ENCODE data around the gene KRTAP5-9. TPM values are rescaled to one million over a fixed set of nuclear protein-coding genes. Genes with fewer than 3 reads are reported as not detected.
"Not testable (repeated sequence)": the region's sequence is repeated elsewhere in the genome, so short reads cannot be mapped to it uniquely, and the experiment has no call there.

The KRTAP5-9 gene
- total RNA-seq, 1 experiment from 2014 or later: not detected

GRCh38 chr11:71579513-71579912, 31.3 kb downstream of the KRTAP5-9 start:
- H3K4me2 ChIP-seq (ENCODE audit: low read depth, low read length, poor library complexity, severe bottlenecking); H3K27me3 ChIP-seq (ENCODE audit: low read length); H3K27ac ChIP-seq (ENCODE audit: low read length); H3K9ac ChIP-seq (ENCODE audit: low read length); DNase-seq; H2AFZ ChIP-seq (ENCODE audit: low read length); H3K36me3 ChIP-seq (ENCODE audit: insufficient read depth, low read length); H3K4me3 ChIP-seq (ENCODE audit: low read length); H4K20me1 ChIP-seq (ENCODE audit: insufficient read depth, low read depth, low read length); H3K9me2 ChIP-seq (replicated peaks; ENCODE audit: insufficient read depth, low read length); H3K9me3 ChIP-seq (ENCODE audit: low read length); H3K79me2 ChIP-seq (ENCODE audit: low read length): not testable (repeated sequence)
- H3K4me1 ChIP-seq (ENCODE audit: low read length): peaks cover 10% of the 10 kb centered on the region

GRCh38 chr11:71580057-71581003, 32.1 kb downstream of the KRTAP5-9 start:
- Histone ChIP-seq H3K4me1 (ENCODE audit: low read length) (peaks cover 6% of the 10 kb centered on the region), H3K9ac (ENCODE audit: low read length) (no peak overlapping the region), H2AFZ (ENCODE audit: low read length) (no peak overlapping the region), H3K4me3 (ENCODE audit: low read length) (no peak overlapping the region), H3K36me3 (ENCODE audit: insufficient read depth, low read length) (no peaks in the 10 kb centered on the region), H3K9me3 (ENCODE audit: low read length) (no peaks in the 10 kb centered on the region), H4K20me1 (ENCODE audit: insufficient read depth, low read depth, low read length) (no peaks in the 10 kb centered on the region), H3K27ac (ENCODE audit: low read length) (no peak overlapping the region), H3K9me2 (replicated peaks; ENCODE audit: insufficient read depth, low read length) (no peaks in the 10 kb centered on the region), H3K79me2 (ENCODE audit: low read length) (no peaks in the 10 kb centered on the region), H3K4me2 (ENCODE audit: low read depth, low read length, poor library complexity, severe bottlenecking) (no peak overlapping the region), H3K27me3 (ENCODE audit: low read length) (no peaks in the 10 kb centered on the region)
- DNase-seq: peak; percentile 75

- no peaks in the 10 kb centered on the region for H3K9me3 ChIP-seq (ENCODE audit: low read length)
- H3K9me2 ChIP-seq (replicated peaks; ENCODE audit: insufficient read depth, low read length): no peaks in the 10 kb centered on the region
- no peak overlapping the region for H3K27ac ChIP-seq (ENCODE audit: low read length)
- H3K9ac ChIP-seq (ENCODE audit: low read length): no peak overlapping the region
- no peaks in the 10 kb centered on the region for H4K20me1 ChIP-seq (ENCODE audit: insufficient read depth, low read depth, low read length)
- no peak for DNase-seq
- no peak overlapping the region for H2AFZ ChIP-seq (ENCODE audit: low read length)
- no peaks in the 10 kb centered on the region for H3K4me1 ChIP-seq (ENCODE audit: low read length)
- no peak overlapping the region for H3K4me2 ChIP-seq (ENCODE audit: low read depth, low read length, poor library complexity, severe bottlenecking)
- H3K4me3 ChIP-seq (ENCODE audit: low read length): no peak overlapping the region
- no peaks in the 10 kb centered on the region for H3K36me3 ChIP-seq (ENCODE audit: insufficient read depth, low read length)
- no peaks in the 10 kb centered on the region for H3K27me3 ChIP-seq (ENCODE audit: low read length)
- H3K79me2 ChIP-seq (ENCODE audit: low read length): no peaks in the 10 kb centered on the region
Observed at GRCh38 chr11:71581826-71582225, 33.6 kb downstream of the KRTAP5-9 start.

- Histone ChIP-seq H3K27ac (ENCODE audit: low read length) (no peak within 1 kb of the TSS), H3K9ac (ENCODE audit: low read length) (no peak within 1 kb of the TSS), H3K4me3 (ENCODE audit: low read length) (no peak within 1 kb of the TSS), H3K79me2 (ENCODE audit: low read length) (no peaks in the 10 kb centered on the region), H2AFZ (ENCODE audit: low read length) (no peak within 1 kb of the TSS), H3K9me3 (ENCODE audit: low read length) (no peaks in the 10 kb centered on the region), H3K4me1 (ENCODE audit: low read length) (no peaks in the 10 kb centered on the region), H3K4me2 (ENCODE audit: low read depth, low read length, poor library complexity, severe bottlenecking) (no peak within 1 kb of the TSS), H4K20me1 (ENCODE audit: insufficient read depth, low read depth, low read length) (no peaks in the 10 kb centered on the region), H3K9me2 (replicated peaks; ENCODE audit: insufficient read depth, low read length) (no peaks in the 10 kb centered on the region), H3K27me3 (ENCODE audit: low read length) (no peaks in the 10 kb centered on the region), H3K36me3 (ENCODE audit: insufficient read depth, low read length) (no peaks in the 10 kb centered on the region)
- DNase-seq: no peak
Observed at GRCh38 chr11:71582309-71582895, 34.2 kb downstream of the KRTAP5-9 start, which contains the start of gene KRTAP5-11. KRTAP5-11 (minus strand) TSS chr11:71582875; CDS start chr11:71582837, 38 bp downstream.

GRCh38 chr11:71582969-71583368, 34.7 kb downstream of the KRTAP5-9 start:
- not testable (repeated sequence) for DNase-seq; H2AFZ ChIP-seq (ENCODE audit: low read length); H3K9ac ChIP-seq (ENCODE audit: low read length)

GRCh38 chr11:71585673-71586072, 37.5 kb downstream of the KRTAP5-9 start:
- not testable (repeated sequence) for H3K9me3 ChIP-seq (ENCODE audit: low read length); H3K4me1 ChIP-seq (ENCODE audit: low read length); H3K4me2 ChIP-seq (ENCODE audit: low read depth, low read length, poor library complexity, severe bottlenecking); DNase-seq; H3K27me3 ChIP-seq (ENCODE audit: low read length); H3K79me2 ChIP-seq (ENCODE audit: low read length); H3K9ac ChIP-seq (ENCODE audit: low read length); H3K4me3 ChIP-seq (ENCODE audit: low read length); H3K27ac ChIP-seq (ENCODE audit: low read length); H4K20me1 ChIP-seq (ENCODE audit: insufficient read depth, low read depth, low read length); H3K36me3 ChIP-seq (ENCODE audit: insufficient read depth, low read length); H3K9me2 ChIP-seq (replicated peaks; ENCODE audit: insufficient read depth, low read length); H2AFZ ChIP-seq (ENCODE audit: low read length)

More at GRCh38 chr11:71582969-71583368, 34.7 kb downstream of the KRTAP5-9 start:
- H3K27me3 ChIP-seq (ENCODE audit: low read length); H3K27ac ChIP-seq (ENCODE audit: low read length); H3K4me3 ChIP-seq (ENCODE audit: low read length); H3K36me3 ChIP-seq (ENCODE audit: insufficient read depth, low read length); H3K4me2 ChIP-seq (ENCODE audit: low read depth, low read length, poor library complexity, severe bottlenecking); H3K9me2 ChIP-seq (replicated peaks; ENCODE audit: insufficient read depth, low read length); H3K4me1 ChIP-seq (ENCODE audit: low read length); H3K9me3 ChIP-seq (ENCODE audit: low read length); H4K20me1 ChIP-seq (ENCODE audit: insufficient read depth, low read depth, low read length); H3K79me2 ChIP-seq (ENCODE audit: low read length): not testable (repeated sequence)

GRCh38 chr11:71588314-71588713, 40.1 kb downstream of the KRTAP5-9 start:
- not testable (repeated sequence) for H3K9ac ChIP-seq (ENCODE audit: low read length); H3K4me1 ChIP-seq (ENCODE audit: low read length); H3K4me3 ChIP-seq (ENCODE audit: low read length); H3K27me3 ChIP-seq (ENCODE audit: low read length); H3K9me2 ChIP-seq (replicated peaks; ENCODE audit: insufficient read depth, low read length); H3K36me3 ChIP-seq (ENCODE audit: insufficient read depth, low read length); DNase-seq; H3K79me2 ChIP-seq (ENCODE audit: low read length); H4K20me1 ChIP-seq (ENCODE audit: insufficient read depth, low read depth, low read length); H3K27ac ChIP-seq (ENCODE audit: low read length); H3K4me2 ChIP-seq (ENCODE audit: low read depth, low read length, poor library complexity, severe bottlenecking); H3K9me3 ChIP-seq (ENCODE audit: low read length); H2AFZ ChIP-seq (ENCODE audit: low read length)

GRCh38 chr11:71588822-71589545, 40.8 kb downstream of the KRTAP5-9 start:
- H3K9ac ChIP-seq (ENCODE audit: low read length); H3K27ac ChIP-seq (ENCODE audit: low read length); H3K4me3 ChIP-seq (ENCODE audit: low read length); H2AFZ ChIP-seq (ENCODE audit: low read length); H3K27me3 ChIP-seq (ENCODE audit: low read length); H3K36me3 ChIP-seq (ENCODE audit: insufficient read depth, low read length); H3K4me1 ChIP-seq (ENCODE audit: low read length); H3K9me3 ChIP-seq (ENCODE audit: low read length); H3K4me2 ChIP-seq (ENCODE audit: low read depth, low read length, poor library complexity, severe bottlenecking); H4K20me1 ChIP-seq (ENCODE audit: insufficient read depth, low read depth, low read length); H3K79me2 ChIP-seq (ENCODE audit: low read length); H3K9me2 ChIP-seq (replicated peaks; ENCODE audit: insufficient read depth, low read length): not testable (repeated sequence)
- peak; percentile 56 for DNase-seq

Measured in Karpas-422 (cell line).